Suppressor macrophage treated with lipopolysaccharide for 4 hours (primary cell): Measurements from ENCODE around the gene SRP68.
A peak's percentile ranks its signal among the peaks of the same experiment; 100 is the strongest.
"Not testable (repeated sequence)": the region's sequence is repeated elsewhere in the genome, so short reads cannot be mapped to it uniquely, and the experiment has no call there.

Source experiments
- DNase-seq: peaks from one replicate; pipeline ENCODE4 v3.0.0-alpha.2; 2020

Gene SRP68

DNA sequence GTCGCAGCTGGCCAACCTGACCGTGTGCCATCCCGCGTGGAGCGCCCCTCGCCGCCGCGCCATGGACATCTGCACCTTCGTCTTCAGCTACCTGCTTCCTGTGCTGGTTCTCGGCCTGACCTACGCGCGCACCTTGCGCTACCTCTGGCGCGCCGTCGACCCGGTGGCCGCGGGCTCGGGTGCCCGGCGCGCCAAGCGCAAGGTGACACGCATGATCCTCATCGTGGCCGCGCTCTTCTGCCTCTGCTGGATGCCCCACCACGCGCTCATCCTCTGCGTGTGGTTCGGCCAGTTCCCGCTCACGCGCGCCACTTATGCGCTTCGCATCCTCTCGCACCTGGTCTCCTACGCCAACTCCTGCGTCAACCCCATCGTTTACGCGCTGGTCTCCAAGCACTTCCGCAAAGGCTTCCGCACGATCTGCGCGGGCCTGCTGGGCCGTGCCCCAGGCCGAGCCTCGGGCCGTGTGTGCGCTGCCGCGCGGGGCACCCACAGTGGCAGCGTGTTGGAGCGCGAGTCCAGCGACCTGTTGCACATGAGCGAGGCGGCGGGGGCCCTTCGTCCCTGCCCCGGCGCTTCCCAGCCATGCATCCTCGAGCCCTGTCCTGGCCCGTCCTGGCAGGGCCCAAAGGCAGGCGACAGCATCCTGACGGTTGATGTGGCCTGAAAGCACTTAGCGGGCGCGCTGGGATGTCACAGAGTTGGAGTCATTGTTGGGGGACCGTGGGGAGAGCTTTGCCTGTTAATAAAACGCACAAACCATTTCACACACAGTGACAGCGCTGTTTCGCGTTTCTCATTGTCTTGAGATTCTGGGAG is 4.7 kb upstream of the SRP68 start:
- DNase-seq, result peak; percentile 39

- no peak for DNase-seq
Observed at GRCh38 chr17:76076146-76076764, 3.9 kb upstream of the SRP68 start.

DNA sequence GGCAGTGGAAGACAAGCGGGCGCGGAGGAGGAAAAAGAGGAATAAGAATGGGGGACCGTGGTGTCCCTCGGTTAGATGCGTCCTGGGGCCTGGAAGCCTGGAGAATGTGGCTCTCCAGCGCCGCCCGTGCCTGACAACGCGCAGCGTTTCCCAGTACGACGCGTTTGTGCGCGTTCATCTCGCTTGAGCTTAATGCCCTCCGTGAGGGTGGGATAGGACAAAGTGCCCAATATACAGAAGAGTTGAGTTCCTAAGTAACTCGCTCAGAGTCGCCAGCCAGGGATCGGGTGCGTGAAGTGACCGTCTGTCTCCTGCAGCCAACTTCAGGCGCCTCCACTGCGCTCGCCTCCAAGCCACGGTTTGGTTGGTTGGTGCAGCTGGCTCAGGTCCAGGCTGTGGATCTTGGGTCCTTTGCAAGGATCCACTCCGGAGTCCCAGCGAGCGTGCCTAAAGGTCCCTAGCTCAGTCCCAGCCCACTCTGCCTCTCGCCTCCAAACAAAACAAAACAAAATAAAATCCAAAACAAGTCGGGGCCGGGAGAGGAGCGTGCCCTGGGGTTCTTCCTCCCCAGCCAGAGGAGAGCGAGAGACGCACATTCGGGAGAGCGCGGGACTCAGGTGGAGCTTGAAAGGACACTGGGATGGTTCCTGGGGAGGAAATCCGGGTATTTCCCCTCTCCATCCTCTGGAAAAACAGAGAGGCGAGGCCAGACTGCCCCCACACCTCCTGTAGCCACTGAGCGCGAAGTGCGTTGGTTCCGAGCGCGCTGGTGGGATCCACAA is 3.2 kb upstream of the SRP68 start:
- DNase-seq, result peak; percentile 36

- no peak for DNase-seq
Observed at GRCh38 chr17:76074390-76075363, 2.4 kb upstream of the SRP68 start, which contains the start of gene GALR2. Gene GALR2, plus strand, starts transcription at chr17:76074781. Its CDS starts 103 bp downstream, at chr17:76074884.

DNA sequence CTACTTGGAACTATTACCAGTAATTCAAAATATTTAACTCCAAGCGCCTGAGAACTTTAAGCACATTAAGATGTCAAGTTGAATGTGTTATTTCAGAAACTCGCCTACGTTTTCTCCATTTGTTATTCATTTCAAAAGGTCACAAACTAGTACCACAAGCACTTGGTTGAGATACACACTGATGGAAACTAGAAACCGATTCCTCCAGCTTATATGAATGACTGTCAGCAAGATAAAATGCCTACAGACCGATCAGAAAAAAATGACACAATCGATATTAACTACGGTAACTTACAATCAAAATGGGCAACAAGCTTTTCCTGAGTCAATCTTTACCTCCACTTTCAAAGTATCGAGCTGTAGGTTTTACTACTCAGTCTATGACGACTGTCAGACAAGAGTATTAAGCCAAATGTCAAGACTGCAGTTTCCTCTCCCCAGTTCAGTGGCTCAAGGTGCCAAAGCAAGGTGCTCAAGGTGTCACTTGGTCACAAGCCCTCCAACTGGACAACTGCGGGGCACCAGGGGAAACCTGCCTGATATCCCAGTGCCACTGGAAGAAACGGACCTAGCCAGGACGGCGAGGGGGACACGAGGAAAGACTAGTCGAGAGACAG is 678 bp downstream of the SRP68 start:
- DNase-seq, result no peak

- no peak for DNase-seq
Observed at GRCh38 chr17:76065775-76066174, 6.5 kb downstream of the SRP68 start.

- no peak for DNase-seq
Observed at GRCh38 chr17:76063875-76064546, 8.3 kb downstream of the SRP68 start.

DNA sequence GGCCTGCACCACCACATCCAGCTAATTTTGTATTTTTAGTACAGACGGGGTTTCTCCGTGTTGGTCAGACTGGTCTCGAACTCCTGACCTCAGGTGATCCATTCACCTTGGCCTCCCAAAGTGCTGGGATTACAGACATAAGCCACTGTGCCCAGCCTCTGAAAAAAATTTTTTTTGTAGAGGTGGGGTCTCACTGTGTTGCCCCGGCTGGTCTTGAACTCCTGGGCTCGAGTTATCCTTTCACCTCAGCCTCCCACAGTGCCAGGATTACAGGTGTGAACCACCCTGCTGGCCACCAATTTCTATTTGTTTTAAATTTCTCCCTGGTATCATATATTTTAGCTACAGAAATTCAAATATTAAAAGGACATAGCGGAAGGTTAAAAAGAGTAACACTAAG is 14.1 kb downstream of the SRP68 start:
- DNase-seq, result not testable (repeated sequence)

DNA sequence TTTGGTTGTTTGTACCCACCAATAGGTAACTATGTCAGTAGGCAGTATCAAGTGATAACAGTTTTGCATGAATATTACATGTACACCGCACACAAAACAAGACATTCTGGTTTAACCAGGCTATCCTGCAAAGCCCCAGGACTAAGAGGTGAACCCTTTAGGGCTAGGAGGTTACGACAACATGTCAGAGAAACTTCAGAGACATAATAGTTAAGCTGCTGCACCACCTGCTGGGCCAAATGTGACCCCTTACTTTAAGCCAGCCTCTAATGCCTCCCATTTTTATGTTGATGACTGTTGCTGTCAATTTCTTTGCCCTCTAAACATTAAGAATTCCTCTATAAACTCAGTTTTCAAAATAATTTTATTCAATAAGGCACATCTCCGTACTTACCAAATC is 15.4 kb downstream of the SRP68 start:
- DNase-seq, result no peak

DNA sequence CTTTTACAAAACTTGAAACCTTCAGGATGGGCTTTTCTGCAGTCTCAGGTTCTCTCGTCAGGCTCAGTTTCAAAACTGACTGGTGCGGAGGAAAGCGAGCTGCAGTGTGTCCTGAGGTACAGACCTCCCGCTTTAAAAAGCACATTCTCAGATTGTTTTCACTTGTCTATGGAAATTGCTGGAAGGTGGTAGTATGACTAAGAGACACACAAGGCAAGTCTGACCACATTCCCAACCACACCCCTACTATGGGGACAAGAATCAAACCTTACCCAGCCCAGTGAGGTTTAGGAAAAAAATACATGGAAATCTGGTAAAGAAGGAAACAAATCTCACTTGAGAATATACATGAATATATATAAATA is 18.2 kb downstream of the SRP68 start:
- DNase-seq, result peak; percentile 14

DNA sequence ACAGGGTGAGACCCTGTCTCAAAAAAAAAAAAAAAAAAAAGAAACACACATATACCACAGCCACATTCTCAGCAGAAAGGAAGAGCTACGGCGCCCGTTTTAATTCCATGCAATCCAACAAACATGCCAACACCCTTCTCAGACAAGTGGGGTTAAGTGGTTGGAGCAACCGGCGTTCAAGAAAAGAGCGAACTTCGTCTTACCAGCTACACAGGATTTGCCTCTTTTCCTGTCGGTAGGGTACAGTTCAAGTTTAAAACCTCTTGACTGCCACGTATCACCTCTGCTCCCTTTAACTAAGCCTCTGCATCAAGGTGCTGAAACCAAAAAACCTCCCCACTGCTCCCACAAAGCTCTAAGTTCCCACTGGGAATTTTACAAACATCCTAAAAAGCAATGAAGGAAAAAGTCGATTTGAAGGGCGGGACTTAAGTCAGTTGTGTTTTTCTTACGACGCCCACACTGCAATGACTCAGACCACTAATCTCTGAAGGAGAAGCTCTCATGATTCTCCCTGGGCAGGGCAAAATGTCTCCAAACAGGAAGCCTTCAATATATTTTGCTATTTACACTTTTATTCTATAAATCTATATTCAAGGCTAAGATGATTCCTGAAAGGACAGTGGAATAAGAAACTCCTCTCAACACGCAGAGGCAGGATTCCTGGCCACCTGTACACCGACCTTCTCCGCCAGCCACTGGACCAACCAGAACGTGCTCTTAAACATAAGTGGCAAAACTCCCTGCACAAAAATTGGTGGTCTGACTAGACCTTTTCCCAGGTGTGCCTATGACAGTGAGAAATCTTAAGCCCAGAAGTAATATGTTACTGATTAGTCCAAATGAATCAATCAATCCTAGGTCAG is 18.8 kb downstream of the SRP68 start:
- peak; percentile 44 for DNase-seq

DNA sequence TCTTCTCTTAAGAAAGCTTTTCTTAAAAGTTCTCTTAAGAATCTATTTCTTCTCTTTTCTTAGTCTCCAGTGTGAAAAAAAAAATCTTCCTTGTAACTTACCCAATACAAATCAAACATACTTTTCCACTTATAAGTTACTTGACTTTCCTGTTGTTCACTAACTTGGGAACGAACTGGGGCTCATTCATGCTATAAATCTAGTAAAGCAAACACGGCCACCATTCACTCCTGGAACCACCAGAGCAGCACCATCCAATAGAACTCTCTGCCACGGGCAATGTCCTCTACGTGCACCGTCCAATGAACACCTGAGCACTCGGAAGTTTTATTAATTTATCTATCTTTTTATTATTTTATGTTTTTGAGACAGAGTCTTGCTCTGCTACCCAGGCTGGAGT is 20.8 kb downstream of the SRP68 start:
- DNase-seq, result no peak

DNA sequence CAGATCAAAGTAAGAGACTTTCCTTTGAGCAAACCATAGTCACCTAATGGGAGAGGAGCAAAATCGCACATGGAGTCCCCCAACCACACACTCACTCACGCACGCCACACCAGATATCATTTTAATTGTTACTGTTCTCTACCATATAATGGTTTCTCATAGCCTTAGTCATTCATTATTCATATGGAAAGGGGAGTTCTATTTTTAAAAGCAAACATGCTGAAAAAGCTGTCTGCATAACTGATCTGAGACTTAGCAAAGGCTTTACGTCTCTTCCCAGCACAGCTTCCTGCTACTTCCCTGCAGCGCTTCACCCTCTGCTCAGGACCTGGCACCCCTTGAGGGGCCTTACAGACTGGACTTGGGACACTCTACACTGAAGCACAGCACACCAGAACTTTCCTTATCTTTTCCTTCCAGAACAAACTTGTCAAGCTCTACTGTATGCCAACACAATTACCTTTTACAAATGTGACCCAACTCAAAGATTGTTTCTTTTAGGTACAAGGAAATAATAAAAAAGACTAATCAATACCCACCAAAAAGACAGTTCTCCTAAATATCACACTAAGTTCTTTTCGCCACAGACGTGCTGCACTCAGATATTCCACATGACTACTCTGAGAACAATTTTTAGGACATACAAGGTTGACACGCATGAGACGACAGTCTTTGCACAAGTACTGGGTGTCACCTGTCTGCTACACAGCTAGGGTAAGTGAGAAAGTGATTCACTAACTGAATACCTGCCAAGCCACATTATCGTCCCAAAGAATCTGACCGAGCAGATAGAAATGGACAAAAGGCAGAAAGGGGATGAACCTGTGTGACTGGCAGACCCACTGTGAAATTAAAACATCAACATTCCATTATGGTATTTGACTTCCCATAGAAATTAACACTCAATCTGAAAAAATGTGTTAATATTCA is 21.5 kb downstream of the SRP68 start:
- no peak for DNase-seq

- DNase-seq, result peak; percentile 16
Observed at GRCh38 chr17:76049836-76050537, 22.3 kb downstream of the SRP68 start.

GRCh38 chr17:76049239-76049638 is 23.1 kb downstream of the SRP68 start:
- no peak for DNase-seq

GRCh38 chr17:76048711-76049110 is 23.6 kb downstream of the SRP68 start:
- DNase-seq, result no peak

DNA sequence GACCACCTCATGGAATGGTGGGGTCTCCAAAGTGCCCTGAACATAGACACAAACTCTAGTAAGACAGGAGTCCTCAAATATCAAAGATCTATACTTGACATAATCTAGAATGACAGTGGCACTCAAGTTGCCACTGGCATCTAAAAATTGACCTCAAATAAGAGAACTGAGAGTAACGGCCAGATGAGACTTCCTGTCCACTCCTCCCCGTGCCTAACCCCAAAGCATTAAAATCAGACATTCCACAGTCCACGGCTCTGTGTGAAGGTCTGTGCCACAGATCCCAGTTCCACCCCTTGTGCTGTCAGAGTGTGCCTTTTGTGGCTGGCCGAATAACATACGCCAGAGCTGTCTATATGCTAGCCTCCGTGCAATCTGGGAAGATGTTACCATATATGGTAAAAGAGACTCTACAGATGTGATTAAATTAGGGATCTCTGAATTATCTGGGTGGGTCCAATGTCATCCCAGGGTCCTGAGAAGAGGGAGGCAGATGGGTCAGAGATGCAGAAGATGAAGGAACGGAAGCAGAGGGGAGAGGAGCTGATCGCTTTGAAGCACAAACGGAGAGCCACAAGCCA is 24.2 kb downstream of the SRP68 start:
- no peak for DNase-seq

GRCh38 chr17:76046064-76046463 is 26.3 kb downstream of the SRP68 start:
- DNase-seq, result no peak
